Measurements from ENCODE around the gene TOX2.

TOX2 gene

DNA sequence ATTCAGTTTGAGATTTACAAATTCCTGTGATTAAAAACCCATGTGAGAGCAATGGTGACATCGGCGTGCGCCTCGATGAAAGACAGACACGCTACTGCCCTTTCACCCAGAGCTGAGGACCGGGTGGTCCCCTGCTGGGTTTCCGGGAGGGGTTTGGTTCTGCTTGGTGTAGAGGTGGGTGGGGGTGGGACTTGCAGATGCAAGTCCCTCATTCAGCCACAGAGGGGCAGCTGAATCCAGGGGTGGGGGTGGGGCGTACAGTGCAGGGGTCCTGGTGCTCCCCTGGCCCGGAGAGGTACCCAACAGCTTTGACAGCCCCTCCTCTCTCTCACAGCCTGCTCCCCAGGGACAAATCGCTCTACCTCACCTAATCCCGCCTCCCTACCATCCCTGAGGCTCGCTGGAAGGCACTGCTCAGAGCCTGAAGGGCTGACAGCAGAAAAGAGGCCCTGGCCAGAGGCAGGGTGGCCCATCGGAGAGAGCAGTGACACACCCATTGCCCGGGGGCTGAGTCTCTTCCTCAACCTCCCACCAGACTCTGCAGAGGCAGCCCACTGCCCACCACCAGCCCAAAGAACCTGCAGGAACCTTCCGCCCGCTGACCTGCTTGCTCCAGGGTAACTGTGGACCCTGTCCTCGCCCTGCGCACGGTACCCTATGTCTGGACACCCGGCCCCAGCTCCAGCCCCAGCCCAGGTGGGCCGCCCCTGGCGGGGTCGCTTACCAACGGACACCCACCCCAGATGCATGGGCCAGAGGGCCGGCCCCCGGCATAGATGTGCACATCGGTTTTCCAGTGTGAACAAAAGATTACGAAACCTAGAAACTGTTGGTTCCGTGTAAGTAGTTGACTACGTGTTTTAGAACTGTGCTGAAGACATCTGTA lies 153.9 kb downstream of the TOX2 start:
- peak; percentile 49 for DNase-seq

DNA sequence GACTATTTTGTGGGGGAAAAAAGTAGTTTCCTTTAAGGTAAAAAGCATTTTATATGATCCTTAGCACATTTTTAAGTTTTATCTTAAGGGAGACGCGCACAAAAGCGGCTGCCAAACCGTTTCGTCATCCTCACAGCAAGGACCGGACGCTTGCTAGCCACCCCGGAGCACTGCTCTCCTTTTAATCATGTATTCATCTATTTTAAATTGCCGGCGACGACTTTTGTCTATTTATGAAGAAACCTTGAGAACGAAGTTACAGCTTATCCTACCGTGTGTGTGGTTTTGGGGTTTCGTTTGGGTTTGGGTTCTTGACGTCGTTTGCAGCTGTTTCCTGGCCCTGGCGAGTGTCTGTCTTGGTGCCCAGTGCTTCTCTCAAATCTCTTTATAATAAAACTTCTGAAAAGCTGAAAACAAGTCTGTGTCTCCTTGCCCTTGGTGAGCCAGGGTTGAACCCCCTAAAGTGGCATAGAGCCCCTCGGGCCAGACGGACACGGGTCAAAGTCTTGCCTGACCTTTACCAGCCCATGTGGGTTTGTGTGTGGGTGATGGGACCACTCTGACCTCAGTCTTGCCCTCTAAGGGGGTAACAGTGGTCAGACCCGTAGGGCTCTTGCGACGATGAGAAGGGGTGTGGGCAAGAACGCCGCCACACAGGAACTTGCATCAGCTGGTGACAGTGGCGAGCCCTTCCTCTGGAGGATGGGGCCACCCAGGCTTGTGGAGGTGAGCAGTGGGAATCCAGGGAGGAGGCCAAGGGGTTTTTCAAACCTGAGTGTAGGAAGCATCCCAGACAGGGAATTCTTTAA lies 154.8 kb downstream of the TOX2 start:
- peak; percentile 45 for DNase-seq

DNA sequence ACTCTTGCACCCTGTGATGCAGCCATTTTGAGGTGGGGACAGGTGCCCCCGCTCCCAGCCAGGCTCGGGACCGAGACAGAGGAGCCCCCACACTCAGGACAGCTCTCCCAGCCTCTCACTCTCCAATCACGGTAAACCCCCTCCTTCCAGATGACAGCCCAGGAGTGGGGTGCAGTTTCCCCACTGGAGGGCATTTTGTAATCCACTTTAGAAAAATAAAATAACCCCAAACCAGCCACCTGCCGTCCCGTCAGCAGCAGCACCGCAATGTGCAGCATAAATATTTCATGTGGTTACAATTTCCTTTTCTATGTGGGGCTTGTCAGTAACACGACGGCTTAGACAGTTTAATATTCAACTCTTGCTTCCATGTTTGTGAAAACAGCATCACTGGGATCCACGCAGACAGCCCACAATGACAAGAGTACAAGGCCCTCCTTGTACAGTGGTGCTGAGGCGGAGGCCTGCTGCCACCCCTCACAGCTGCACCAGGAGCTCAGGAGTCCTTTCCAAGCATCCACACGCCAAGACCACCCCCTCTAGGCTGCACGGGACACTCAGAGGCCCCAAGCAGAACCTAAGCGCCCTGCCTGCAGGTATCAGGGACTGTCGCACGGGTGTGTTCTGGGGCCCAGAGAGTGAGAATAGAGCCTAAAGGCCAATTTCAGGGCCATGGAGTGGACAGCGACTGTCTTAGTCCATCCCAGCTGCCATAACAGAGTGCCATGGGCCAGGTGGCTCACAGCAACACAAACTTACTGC lies 155.7 kb downstream of the TOX2 start:
- peak; percentile 42 for DNase-seq

DNA sequence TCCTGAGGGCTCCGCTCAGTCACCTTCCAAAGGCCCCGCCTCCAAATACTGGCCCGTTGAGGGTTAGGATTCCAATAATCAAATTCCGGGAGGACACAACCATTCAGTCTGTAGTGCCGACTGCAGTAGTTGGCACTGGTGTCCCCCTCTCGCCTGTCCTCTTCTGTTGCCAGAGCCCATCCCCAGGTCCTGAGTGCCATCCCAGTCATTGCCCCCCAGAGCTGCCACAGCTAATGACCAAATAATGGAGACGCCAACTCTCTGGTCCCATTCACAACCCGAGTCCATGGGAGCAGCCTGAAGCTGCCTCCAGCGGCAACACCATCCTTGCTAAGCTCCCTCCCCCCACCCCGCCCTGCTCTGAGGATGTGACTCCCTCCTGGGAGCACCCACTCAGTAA lies 156.4 kb downstream of the TOX2 start:
- DNase-seq: no peak

DNA sequence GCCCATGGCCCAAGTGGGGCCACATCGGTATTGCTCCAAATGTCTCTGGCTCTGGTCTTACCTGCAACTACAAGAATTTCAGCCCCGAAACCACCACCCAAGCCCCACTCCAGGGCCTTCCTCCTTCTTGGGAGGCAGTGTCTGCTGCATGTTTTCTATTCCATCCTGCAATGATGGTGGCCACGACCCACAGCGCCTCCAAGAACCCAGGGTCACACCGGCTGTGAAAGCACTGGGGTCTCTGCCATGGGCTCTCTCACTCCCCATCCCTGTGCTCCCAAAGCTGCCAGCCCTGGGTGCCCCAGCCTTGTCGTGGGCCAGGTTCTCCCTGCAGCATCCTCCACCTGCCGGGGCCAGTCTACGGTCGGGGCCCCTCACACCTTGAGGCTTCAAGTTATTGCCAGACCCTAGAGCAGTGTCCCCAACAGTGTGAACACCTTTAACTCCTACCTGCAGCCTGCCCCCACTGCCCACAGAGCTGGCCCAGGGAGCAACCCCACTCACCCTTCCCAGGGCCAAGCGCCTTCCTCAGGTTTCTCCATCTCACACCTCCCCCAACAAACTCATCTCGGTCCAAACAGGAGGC lies 157.0 kb downstream of the TOX2 start:
- DNase-seq: peak; percentile 35

DNA sequence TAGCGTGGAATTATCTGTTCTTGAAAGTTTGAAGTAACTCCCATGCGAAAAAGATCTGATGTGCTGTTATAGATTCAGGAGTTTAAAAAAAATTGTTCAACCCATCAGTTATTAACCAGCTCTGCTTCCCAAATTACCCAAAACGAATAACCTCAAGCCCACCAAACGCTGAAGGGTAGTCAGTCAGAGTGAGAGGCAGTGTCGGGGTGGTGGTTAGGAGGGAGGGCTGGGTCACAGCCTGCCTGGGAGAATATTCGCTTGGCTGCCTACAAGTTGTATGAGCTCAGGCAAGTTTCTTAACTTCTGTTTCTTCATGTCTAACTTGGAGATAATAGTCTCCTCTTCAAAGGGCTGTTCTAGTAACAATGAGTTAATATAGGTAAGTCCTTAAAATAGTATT lies 157.7 kb downstream of the TOX2 start:
- peak; percentile 27 for DNase-seq

DNA sequence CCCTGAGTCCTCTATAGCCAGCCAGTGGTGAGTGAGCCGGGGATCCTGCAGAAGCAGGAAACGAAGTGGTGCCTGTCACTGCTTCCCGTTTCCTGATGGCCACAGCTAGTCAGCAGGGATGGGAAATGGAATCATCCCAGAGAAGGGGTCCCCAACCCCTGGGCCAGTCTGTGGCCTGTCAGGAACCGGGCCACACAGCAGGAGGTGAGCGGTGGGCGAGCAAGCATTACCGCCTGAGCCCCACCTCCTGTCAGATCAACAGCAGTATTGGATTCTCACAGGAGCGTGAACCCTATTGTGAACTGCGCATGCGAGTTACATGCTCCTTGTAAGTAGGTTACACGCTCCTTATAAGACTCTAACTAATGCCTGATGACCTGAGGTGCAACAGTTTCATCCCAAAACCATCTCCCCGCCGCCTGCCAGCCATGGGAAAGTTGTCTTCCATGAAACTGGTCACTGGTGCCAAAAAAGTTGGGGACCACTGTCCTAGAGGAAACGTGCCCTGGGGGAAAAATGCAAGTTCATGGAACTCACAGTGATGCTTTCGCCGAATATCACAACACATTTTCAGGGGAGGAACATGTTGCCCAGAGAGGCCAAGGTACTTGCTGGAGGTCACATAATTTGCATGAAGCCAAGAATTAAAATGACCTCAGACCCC lies 158.5 kb downstream of the TOX2 start:
- peak; percentile 46 for DNase-seq

DNA sequence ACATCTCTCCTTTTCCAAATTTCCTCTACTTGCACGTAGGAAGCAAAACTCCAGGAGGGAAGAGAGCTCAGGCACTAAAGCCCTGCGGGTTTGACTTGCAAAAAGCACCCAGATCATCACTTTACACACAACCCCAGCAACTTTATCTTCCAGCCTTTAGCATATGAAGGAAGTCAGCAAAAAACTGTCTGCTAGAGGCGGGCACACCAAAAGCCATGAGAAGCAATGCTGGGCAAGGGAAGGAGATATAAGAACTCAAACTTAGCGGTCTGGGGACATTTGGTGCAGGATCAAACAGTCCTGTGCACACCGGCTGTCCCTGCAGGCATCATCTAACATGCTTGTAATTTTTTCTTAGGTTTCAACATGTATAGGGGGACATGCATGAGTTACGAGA lies 159.0 kb downstream of the TOX2 start:
- DNase-seq: no peak

DNA sequence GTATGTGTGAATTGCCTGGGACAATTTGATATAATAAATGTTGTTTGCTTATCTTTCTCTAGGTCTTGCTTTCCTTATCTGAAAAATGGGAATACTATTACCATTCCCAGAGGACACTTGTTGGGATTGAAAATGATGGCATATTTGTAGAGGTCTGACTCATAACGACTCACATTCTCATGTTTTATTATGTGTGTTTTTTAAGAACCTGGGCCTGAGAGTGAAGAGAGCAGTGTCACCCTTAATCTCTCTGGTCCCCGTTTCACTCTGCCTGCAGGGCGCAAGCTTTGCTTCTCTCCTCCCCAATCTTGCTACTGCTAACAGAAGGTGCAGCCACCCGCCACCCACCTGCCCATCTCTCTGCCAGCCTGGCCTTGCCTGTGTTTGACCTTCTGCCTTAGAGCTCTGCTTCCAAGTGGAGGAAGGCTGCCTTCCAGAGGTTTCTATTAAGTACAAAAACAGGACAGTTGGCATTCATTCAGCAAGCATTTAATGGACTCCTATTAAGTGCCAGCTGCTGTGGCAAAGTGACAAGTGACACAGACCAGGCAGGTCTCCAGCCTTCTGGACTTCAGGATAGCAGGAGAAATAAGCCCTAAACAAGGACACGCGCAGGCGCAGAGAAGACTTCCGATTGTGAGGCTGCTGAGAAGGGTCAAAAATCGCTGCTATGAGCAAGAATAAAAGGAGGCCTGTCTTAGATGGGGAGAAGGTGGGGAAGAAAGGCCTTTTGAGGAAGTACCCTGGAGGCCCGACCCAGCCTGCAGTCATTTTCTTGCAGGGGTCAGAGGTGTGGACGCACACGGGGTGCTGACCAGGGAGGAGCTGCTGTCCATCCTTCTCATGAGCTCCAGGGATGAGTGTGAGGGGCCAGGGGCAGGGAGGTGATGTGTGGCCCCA lies 159.8 kb downstream of the TOX2 start:
- peak; percentile 52 for DNase-seq

DNA sequence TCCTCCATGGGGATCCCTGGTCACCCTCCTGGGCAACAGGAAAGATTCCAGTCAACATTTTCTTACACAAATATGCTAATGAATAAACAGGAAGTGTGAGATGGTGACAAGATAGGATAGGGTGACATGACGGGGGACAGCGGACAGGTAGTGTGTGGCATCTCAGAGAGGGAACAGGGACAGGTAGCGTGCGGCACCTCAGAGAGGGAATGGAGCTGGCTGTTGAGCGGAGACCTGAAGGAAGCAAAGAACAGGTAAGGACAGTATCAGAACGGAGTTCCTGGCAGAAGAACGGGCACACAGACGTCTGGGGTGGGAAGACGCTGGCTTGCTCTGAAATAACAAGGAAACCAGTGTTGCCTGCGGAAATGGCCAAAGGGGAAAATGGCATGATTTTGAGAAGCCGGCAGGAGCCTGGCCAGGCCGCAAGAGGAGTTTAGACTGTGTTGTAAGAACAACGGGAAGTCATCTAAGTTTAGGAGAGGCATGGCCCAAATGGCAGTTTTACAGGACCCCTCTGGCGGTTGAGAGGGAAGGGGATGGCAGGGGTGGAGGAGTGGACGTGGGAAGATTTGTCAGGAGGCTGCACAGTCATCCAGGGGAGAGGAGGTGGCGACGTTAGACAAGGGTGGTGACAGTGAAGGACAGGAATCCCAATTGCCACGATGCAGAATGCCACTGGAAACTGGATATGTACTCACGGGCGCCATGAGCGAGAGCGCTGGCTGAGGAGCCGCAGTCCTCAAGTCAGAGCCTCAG lies 160.7 kb downstream of the TOX2 start:
- peak; percentile 47 for DNase-seq

DNA sequence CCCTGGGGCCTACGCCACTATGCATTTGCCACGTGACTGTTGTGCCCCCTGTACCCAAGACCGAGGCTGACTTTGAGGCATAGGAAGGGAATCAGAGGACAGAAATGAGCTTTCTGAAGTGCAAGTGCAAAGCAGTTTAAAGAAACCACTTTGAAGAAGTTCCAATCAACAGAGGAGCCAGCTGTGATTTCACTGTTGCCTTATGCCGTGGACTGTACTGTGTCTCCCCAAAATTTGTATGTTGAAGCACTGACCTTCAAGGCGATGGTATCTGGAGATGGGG lies 161.2 kb downstream of the TOX2 start:
- DNase-seq: no peak

DNA sequence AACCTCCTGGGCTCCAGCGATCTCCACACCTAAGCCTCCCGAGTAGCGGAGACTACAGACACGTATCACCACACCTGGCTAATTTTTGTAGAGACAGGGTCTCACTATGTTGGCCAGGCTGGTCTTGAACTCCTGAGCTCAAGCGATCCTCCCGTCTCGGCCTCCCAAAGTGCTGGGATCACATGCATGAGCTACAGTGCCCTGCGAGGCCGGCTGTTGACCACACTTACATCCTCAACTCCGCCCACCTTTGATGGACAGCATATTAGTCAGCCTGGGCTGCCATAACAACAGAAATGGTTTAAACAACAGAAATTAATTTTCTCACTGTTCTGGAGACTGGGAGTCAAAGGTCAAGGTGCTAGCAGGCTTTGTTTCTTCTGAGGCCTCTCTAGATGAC lies 164.6 kb downstream of the TOX2 start:
- DNase-seq: peak; percentile 21

DNA sequence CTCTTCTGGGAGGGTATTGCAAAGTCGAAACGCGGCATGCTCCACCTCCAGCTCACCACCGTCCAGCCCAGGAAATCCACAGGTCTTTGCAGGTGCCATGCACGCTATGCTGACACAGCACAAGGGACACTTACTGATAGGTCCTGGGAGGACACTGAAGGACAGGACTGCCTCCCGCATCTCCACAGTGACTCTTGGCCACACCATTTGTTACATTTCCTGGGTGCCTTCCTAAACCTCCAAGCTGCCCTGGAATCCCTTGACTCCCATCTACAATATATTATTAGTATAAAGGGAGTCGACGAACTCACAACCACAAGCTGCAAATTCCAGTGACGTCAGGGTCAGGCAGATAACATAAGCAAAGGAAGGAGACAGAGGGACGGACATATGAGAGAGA lies 165.4 kb downstream of the TOX2 start:
- peak; percentile 45 for DNase-seq

DNA sequence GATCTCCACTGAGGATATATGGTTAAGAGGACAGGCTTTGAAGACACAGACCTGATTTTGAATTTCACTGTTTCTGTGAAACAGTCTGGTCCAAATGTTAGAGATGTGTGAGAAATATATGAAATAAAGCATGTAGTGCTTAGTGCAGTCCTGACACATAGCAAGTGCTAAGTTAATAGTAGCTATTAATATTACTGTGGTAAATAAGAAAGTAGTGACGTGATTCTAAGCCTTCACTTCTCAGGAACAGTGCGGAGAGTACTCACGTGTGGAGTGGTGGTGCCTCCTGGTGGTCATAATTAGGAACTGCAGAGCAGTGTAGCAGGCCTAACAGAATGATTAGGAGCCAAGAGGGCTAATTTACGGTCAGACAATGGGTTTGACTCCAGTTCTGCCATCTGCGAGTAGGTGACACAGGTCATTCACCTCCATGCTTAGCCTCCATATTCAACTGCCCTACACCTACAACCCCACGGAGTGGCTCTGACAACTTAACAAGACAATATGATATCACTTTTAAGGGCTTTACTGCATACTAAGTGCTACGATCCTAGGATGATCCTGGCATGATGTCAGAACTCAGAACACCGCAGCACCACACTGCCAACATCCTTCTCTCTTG lies 166.1 kb downstream of the TOX2 start:
- DNase-seq: peak; percentile 80

DNA sequence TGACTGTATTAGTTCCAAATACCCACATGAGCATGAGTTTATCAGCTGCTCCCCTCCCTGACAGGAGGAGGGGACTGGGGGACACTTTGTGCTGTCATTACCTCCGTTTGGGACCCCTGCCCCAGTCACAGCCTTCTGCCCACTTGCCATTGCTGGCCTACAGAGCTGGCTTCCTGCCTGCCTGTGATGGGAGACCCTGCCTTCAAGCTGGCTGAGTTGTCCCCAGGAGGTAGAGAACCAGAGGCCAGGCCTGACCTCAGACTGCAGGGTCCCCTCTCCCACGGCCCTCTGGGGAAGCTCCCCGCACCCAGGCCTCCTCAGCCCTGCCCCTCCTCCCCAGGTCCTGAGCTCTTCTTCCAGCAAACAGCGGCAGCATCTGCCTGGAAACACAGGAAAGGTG lies 166.8 kb downstream of the TOX2 start:
- peak; percentile 29 for DNase-seq

DNA sequence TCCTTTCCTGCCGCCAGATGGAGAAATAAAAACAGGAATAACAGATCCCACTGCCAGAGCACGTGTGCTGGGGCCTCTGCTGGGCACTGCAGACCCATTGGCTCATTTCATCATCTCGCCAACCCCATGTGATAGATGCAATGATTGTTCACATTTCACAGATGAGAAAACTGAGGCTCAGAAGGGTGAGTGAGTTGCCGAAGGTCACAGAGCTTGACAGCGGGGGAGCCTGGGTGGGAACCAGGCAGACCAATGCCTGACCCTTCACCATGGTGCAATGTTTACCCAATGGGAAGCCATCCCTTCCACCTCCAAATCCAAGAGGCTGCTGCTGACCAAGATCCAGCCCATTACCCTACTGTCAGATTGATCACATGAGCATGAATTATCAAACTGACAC lies 167.2 kb downstream of the TOX2 start:
- peak; percentile 19 for DNase-seq

DNA sequence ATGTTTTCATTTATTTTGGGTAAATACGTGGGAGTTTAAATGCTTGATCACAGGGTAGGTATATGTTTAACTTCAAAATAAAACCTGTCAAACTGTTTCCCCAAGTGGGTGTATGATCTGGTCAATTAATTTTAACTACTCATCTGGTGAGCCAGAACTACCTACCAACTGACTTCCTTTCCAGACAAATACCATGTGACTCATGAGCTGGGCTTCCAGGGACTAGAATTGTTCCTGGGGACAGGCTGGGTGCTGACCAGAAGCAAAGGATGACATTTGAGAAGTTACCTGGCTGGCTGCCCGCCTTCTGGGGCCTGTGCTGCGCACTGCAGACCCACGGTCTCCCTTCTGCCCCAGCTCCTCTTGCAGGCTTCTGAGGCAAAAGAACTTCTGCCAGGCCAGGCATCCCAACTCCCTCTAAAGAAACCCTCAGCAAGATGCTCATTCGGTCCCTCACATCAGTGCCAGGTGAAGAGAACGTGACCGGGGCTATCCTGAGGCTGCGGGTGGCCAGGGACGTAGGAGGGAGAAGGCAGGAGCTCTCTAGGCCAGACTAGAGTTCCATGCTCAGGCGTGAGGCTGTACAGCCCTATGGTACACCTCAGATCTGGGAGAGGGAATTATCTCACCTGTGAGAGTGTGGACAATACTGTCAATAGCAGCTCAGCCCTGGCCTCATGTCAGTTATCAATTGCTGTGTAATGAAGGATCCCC lies 168.7 kb downstream of the TOX2 start:
- peak; percentile 69 for DNase-seq

DNA sequence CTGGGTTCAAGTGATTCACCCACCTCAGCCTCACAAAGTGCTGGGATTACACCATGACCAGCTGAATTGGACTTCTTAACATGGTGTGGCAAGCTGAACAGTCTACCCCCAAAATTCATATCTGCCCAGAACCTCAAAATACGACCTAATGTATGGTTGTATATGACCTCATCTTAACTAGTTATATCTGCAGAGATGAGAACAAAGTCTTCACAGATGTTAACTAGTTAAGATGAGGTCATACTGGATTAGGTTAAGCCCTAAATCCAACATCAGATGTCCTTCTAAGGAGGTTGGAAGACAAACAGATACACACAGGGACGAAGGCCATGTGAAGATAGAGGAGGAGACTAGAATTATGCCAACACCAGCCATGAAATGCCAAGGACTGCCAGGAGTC lies 169.8 kb downstream of the TOX2 start:
- no peak for DNase-seq

DNA sequence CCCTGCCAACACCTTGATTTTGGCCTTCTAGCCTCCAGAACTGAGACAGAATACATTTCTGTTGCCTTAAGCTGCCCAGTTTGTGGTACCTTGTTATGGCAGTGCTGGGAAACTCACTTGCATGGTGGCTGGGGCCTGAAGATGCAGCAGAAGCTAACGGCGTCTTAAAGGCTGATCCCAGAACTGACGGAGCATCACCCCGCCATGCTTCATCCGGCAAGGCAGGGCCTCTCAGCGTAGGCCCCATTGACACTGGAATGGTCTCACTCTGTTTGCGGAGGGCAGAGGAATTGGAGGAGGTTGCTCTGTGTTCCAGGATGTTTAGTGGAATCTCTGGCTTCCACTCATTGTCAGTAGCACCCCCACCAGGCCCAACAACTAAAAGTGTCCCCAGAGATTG lies 170.2 kb downstream of the TOX2 start:
- peak; percentile 37 for DNase-seq
